HL-60 (cell line): ENCODE results near the gene RNASE8.

Experiments used
- DNase-seq, 2 experiments: peaks; one replicate each; pipeline ENCODE4 v3.0.0-alpha.2; 2010 to 2020; ENCODE audit warnings: low read depth in 1 of 2, low spot score in 1 of 2
- H3K27ac ChIP-seq: fragments of 250-450 bp; sonication (Bioruptor Pico); replicated peaks from 2 replicates; pipeline ENCODE4 v1.5.1; 2020; ENCODE audit warnings: mild to moderate bottlenecking, moderate library complexity
- H3K27me3 ChIP-seq: fragments of 250-450 bp; sonication (Bioruptor Pico); 2 replicates; pipeline ENCODE4 v1.5.1; 2021; ENCODE audit warnings: mild to moderate bottlenecking, moderate library complexity; ENCODE audit not compliant: insufficient read depth, poor library complexity, severe bottlenecking
- H3K4me3 ChIP-seq: replicated peaks from 2 replicates; pipeline ENCODE4 v1.5.1; 2011; ENCODE audit warnings: mild to moderate bottlenecking, control low read depth, low read length; ENCODE audit not compliant: insufficient read depth
- GABPA ChIP-seq: IDR thresholded peaks from 2 replicates; pipeline ENCODE4 v1.6.1; 2012; ENCODE audit warnings: low read depth
- POLR2AphosphoS5 ChIP-seq: IDR thresholded peaks from 2 replicates; pipeline ENCODE4 v1.6.1; 2012; ENCODE audit warnings: low read depth
- REST ChIP-seq: IDR thresholded peaks from 2 replicates; pipeline ENCODE4 v1.6.1; 2012; ENCODE audit warnings: low read depth; ENCODE audit not compliant: insufficient replicate concordance
- SPI1 ChIP-seq: IDR thresholded peaks from 2 replicates; pipeline ENCODE4 v1.6.1; 2012; ENCODE audit warnings: low read depth, mild to moderate bottlenecking, borderline replicate concordance
- TF ChIP-seq, protein P1 (sequence below): IDR thresholded peaks from one replicate; pipeline ENCODE4 v1.5.1; 2011; ENCODE audit warnings: low read length, control low read depth, inconsistent platforms; ENCODE audit not compliant: insufficient read depth

RNASE8 gene

DNA sequence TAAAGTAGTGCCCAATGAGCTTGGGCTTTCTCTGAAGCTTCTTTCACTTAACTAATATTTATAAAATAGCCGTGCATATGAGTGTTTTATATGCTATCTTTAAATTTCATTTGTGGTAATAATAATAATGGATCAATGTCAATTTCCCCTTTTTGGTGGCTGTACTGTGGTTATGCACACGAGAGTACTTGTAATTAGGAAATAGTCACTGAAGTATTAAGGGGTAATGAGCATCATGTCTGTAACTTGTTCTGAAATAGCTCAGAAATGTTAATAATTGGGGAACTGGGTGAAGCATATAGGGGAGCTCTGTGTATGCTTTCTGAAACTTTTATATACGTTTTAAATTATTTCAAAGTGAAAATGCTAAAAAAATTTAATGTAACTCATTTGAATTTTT is 7.0 kb upstream of the RNASE8 start:
- TF ChIP-seq SPI1 (no peak), POLR2AphosphoS5 (no peak), REST (no peak), GABPA (no peak)
- TF ChIP-seq, protein P1, sequence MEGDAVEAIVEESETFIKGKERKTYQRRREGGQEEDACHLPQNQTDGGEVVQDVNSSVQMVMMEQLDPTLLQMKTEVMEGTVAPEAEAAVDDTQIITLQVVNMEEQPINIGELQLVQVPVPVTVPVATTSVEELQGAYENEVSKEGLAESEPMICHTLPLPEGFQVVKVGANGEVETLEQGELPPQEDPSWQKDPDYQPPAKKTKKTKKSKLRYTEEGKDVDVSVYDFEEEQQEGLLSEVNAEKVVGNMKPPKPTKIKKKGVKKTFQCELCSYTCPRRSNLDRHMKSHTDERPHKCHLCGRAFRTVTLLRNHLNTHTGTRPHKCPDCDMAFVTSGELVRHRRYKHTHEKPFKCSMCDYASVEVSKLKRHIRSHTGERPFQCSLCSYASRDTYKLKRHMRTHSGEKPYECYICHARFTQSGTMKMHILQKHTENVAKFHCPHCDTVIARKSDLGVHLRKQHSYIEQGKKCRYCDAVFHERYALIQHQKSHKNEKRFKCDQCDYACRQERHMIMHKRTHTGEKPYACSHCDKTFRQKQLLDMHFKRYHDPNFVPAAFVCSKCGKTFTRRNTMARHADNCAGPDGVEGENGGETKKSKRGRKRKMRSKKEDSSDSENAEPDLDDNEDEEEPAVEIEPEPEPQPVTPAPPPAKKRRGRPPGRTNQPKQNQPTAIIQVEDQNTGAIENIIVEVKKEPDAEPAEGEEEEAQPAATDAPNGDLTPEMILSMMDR: no peak
- Histone ChIP-seq H3K4me3 (no peak overlapping the region), H3K27ac (no peak overlapping the region), H3K27me3 (no peaks in the 10 kb centered on the region)
- DNase-seq: no peak

GRCh38 chr14:21053184-21054122 is 4.2 kb upstream of the RNASE8 start:
- no peak for DNase-seq
- H3K27me3 ChIP-seq: no peaks in the 10 kb centered on the region
- no peak overlapping the region for H3K4me3 ChIP-seq
- TF ChIP-seq GABPA (no peak), REST (no peak), SPI1 (no peak), POLR2AphosphoS5 (no peak)
- TF ChIP-seq, protein P1: no peak
- no peak overlapping the region for H3K27ac ChIP-seq

DNA sequence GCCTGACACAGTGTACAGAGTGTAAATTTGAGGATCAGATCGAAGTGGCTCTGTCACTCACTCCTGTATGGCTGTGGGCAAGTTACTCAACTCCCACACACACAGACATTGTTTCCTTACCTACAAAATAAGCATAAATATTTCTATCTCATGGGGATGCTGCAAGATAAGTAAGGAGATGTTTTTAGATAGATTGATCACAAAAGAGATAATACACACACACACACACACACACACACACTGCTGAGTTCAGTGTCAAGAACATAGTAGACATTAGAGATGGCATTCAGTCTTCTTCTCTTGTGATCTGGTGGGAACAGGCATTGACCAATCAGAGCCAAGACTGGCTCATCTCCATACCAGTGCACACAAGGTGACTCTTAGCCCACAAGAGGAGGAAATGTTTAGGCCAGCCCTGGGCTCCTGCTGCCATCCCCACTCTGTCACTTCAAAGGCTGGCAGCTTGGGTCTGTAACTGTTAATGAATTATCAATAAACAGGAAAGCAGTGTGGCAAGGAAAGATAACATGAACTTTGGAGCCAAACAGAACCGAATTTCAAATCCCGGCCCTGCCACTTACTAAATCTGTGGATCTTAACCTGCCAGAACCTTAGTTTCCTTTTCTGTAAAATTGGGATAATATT is 3.4 kb upstream of the RNASE8 start:
- DNase-seq: no peak
- H3K27me3 ChIP-seq: no peaks in the 10 kb centered on the region
- TF ChIP-seq, protein P1: no peak
- TF ChIP-seq REST (no peak), POLR2AphosphoS5 (no peak), SPI1 (no peak), GABPA (no peak)
- no peak overlapping the region for H3K27ac ChIP-seq
- no peak overlapping the region for H3K4me3 ChIP-seq
